SK-N-SH (cell line): ENCODE data around the gene SCD5. TPM values are rescaled to one million over a fixed set of nuclear protein-coding genes. Genes with fewer than 3 reads are reported as not detected.

ENCODE experiments used
- CTCF ChIA-PET: fragments of 300-600, 350-600 bp; formaldehyde crosslinking; extraction: SDS; loops from one replicate; lab custom pipeline; 2021; lab: Yijun Ruan, JAX
- POLR2A ChIA-PET: fragments of 350-600 bp; sonication (Branson Sonifier 250); formaldehyde crosslinking; extraction: SDS; loops from one replicate; lab custom pipeline; 2020; ENCODE audit warnings: antibody characterized with exemption, inconsistent platforms; lab: Yijun Ruan, JAX
- DNase-seq: peaks from one replicate; pipeline ENCODE4 v3.0.0; 2012
- H2AFZ ChIP-seq: fragments of 200-600 bp; sonication (generic); 2 replicates; pipeline ENCODE4 v1.8.1; 2016; ENCODE audit warnings: antibody characterized with exemption, mild to moderate bottlenecking, low read depth
- H3F3A ChIP-seq: fragments of 200-600 bp; sonication (generic); replicated peaks from 2 replicates; pipeline ENCODE3; 2016; ENCODE audit warnings: antibody characterized with exemption, mild to moderate bottlenecking; ENCODE audit not compliant: insufficient read depth
- H3K27ac ChIP-seq, 2 experiments: fragments of 200-500 bp in 1 of 2; fragments of 200-600 bp in 1 of 2; sonication (Bioruptor generic) in 1 of 2; sonication (generic), shearing (Covaris generic) in 1 of 2; 2 replicates each; pipeline versions ENCODE4 v1.5.1 to v1.6.1; 2014 to 2016; ENCODE audit warnings: low read depth in 2 of 2, inconsistent platforms in 1 of 2, low read length in 1 of 2, mild to moderate bottlenecking in 1 of 2, mixed read lengths in 1 of 2
- H3K27me3 ChIP-seq: fragments of 200-600 bp; sonication (generic), shearing (Covaris generic); 2 replicates; pipeline ENCODE4 v1.6.1; 2016; ENCODE audit warnings: mixed run types; ENCODE audit not compliant: insufficient read depth
- H3K36me3 ChIP-seq, 2 experiments: fragments of 200-500 bp in 1 of 2; fragments of 200-600 bp in 1 of 2; sonication (Bioruptor generic) in 1 of 2; sonication (generic) in 1 of 2; replicated peaks in 1 of 2; 2 replicates each; pipeline versions ENCODE3 to v1.5.1; 2014 to 2016; ENCODE audit warnings: low read length in 1 of 2, mild to moderate bottlenecking in 1 of 2; ENCODE audit not compliant: insufficient read depth in 2 of 2, control insufficient read depth in 1 of 2
- H3K4me1 ChIP-seq, 2 experiments: fragments of 200-500 bp in 1 of 2; fragments of 200-600 bp in 1 of 2; sonication (Bioruptor generic) in 1 of 2; sonication (generic), shearing (Covaris generic) in 1 of 2; 2 replicates each; pipeline versions ENCODE4 v1.5.1 to v1.6.1; 2014 to 2016; ENCODE audit warnings: low read depth in 1 of 2, low read length in 1 of 2, mixed run types in 1 of 2; ENCODE audit not compliant: insufficient read depth in 2 of 2, control insufficient read depth in 1 of 2
- H3K4me2 ChIP-seq: fragments of 200-600 bp; sonication (generic), shearing (Covaris generic); 2 replicates; pipeline ENCODE4 v1.6.1; 2017; ENCODE audit warnings: mixed run types
- H3K4me3 ChIP-seq, 2 experiments: fragments of 200-500 bp in 1 of 2; fragments of 200-600 bp in 1 of 2; sonication (Bioruptor generic) in 1 of 2; sonication (generic), shearing (Covaris generic) in 1 of 2; 2 replicates each; pipeline versions ENCODE4 v1.5.1 to v1.8.1; 2014 to 2016; ENCODE audit warnings: low read depth in 2 of 2, inconsistent platforms in 1 of 2, low read length in 1 of 2, mild to moderate bottlenecking in 1 of 2, mixed read lengths in 1 of 2, moderate library complexity in 1 of 2
- H3K79me2 ChIP-seq: fragments of 200-600 bp; sonication (generic); 2 replicates; pipeline ENCODE4 v1.8.1; 2017; ENCODE audit warnings: mild to moderate bottlenecking; ENCODE audit not compliant: insufficient read depth
- H3K9ac ChIP-seq: fragments of 200-600 bp; sonication (generic); 2 replicates; pipeline ENCODE4 v1.6.1; 2017; ENCODE audit warnings: mixed run types
- H3K9me2 ChIP-seq: fragments of 200-600 bp; sonication (generic); 2 replicates; pipeline ENCODE4 v1.6.1; 2017; ENCODE audit warnings: mixed run types
- H3K9me3 ChIP-seq: fragments of 200-600 bp; sonication (generic); 2 replicates; pipeline ENCODE4 v1.6.1; 2017; ENCODE audit warnings: mixed run types, mild to moderate bottlenecking, moderate library complexity
- H4K20me1 ChIP-seq: fragments of 200-600 bp; sonication (generic); 2 replicates; pipeline ENCODE4 v1.6.1; 2017; ENCODE audit warnings: mild to moderate bottlenecking, mixed run types; ENCODE audit not compliant: insufficient read depth
- CHD2 ChIP-seq: fragments of 150-350 bp; IDR thresholded peaks from 2 replicates; pipeline ENCODE4 v1.6.1; 2018; ENCODE audit warnings: low read length; ENCODE audit not compliant: partially characterized antibody
- ELF1 ChIP-seq: IDR thresholded peaks from 2 replicates; pipeline ENCODE4 v1.4.0; 2012
- EP300 ChIP-seq, 2 experiments: IDR thresholded peaks; 2 replicates each; pipeline versions ENCODE4 v1.4.0 to v1.6.1; 2012; ENCODE audit warnings: borderline replicate concordance in 1 of 2, low read depth in 1 of 2, low read length in 1 of 2
- FOSL2 ChIP-seq: IDR thresholded peaks from 2 replicates; pipeline ENCODE4 v1.4.0; 2012; ENCODE audit warnings: low read depth, mild to moderate bottlenecking, moderate library complexity, borderline replicate concordance
- FOXM1 ChIP-seq: IDR thresholded peaks from 2 replicates; pipeline ENCODE4 v1.4.0; 2012; ENCODE audit warnings: low read depth, mild to moderate bottlenecking
- JUND ChIP-seq: IDR thresholded peaks from 2 replicates; pipeline ENCODE4 v1.4.0; 2012
- MEF2A ChIP-seq: IDR thresholded peaks from 2 replicates; pipeline ENCODE4 v1.4.0; 2012; ENCODE audit warnings: low read depth, borderline replicate concordance
- MXI1 ChIP-seq: IDR thresholded peaks from 2 replicates; pipeline ENCODE4 v1.6.1; 2012; ENCODE audit warnings: mild to moderate bottlenecking, low read depth, low read length, improper control_type of control experiment
- NFIC ChIP-seq: IDR thresholded peaks from 2 replicates; pipeline ENCODE4 v1.4.0; 2012; ENCODE audit warnings: borderline replicate concordance
- NRF1 ChIP-seq: IDR thresholded peaks from 2 replicates; pipeline ENCODE4 v1.6.1; 2012; ENCODE audit warnings: low read depth, mild to moderate bottlenecking, low read length
- RCOR1 ChIP-seq: fragments of 150-350 bp; IDR thresholded peaks from 2 replicates; pipeline ENCODE4 v1.6.1; 2017; ENCODE audit warnings: antibody characterized with exemption, low read length
- RFX5 ChIP-seq: IDR thresholded peaks from 2 replicates; pipeline ENCODE4 v1.6.1; 2012; ENCODE audit warnings: mild to moderate bottlenecking, improper control_type of control experiment, low read length
- RXRA ChIP-seq: IDR thresholded peaks from 2 replicates; pipeline ENCODE4 v1.4.0; 2012; ENCODE audit warnings: low read depth, mild to moderate bottlenecking, borderline replicate concordance
- SIN3A ChIP-seq: IDR thresholded peaks from 2 replicates; pipeline ENCODE4 v1.6.1; 2012; ENCODE audit warnings: low read depth, mild to moderate bottlenecking, low read length, moderate library complexity, borderline replicate concordance
- SMC3 ChIP-seq: IDR thresholded peaks from 2 replicates; pipeline ENCODE4 v1.6.1; 2012; ENCODE audit warnings: low read depth, low read length, improper control_type of control experiment
- TCF12 ChIP-seq: IDR thresholded peaks from 2 replicates; pipeline ENCODE4 v1.4.0; 2012
- YY1 ChIP-seq: IDR thresholded peaks from 2 replicates; pipeline ENCODE4 v1.4.0; 2012; ENCODE audit warnings: low read depth, mild to moderate bottlenecking
- WGBS: methylation state at CpG from one replicate; pipeline ENCODE4 v1.1.6; 2017; ENCODE audit warnings: low lambda C conversion rate; 5-methylcytosine and 5-hydroxymethylcytosine counted together
- polyA plus RNA-seq, 3 experiments: library from polyadenylated mRNA; depleted of rRNA; stranded (reverse); fragments of >200 nt; gene quantifications; 2 replicates each; pipeline ENCODE4 v1.2.3, GENCODE V29; 2012
- TF ChIP-seq, protein P1 (sequence below): fragments of 200-600 bp; sonication (generic); IDR thresholded peaks from 2 replicates; pipeline ENCODE4 v1.6.1; 2017; ENCODE audit warnings: antibody characterized with exemption, mild to moderate bottlenecking, moderate library complexity
- TF ChIP-seq, protein P2 (sequence below): IDR thresholded peaks from 2 replicates; pipeline ENCODE4 v1.4.0; 2012; ENCODE audit warnings: low read depth
- TF ChIP-seq, protein P3 (sequence below): IDR thresholded peaks from 2 replicates; pipeline ENCODE4; 2012
- TF ChIP-seq, protein P4 (sequence below): IDR thresholded peaks from 2 replicates; pipeline ENCODE4 v1.6.1; 2012; ENCODE audit warnings: mild to moderate bottlenecking, low read depth, low read length, moderate library complexity
- TF ChIP-seq, protein P5 (sequence below): fragments of 150-350 bp; IDR thresholded peaks from 2 replicates; pipeline ENCODE4 v1.6.1; 2017; ENCODE audit warnings: antibody characterized with exemption, low read length, low read depth, borderline replicate concordance

SCD5 gene
- polyA plus RNA-seq, 1 of the 3 experiments (the other 2 are of a cell fraction) = 23.7 TPM

DNA sequence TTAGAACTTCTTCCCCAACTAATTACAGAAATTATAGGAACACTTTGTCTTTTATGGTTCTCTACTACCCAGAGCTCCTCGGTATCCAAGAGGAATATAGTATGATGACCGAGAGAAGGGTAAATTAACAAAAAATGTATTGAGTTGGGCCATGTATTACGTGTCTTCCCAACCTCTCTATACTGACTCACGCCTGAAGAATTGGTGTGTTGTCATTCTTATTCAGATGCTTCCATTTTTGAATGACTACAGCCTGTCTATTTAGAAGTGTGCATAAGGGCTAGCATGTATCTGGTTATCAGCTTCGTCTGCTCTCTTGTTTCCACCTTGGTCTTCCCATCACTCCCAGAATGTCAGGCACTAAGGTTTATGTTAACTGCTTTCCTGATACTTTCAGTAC, 24.5 kb upstream of the SCD5 start:
- Histone ChIP-seq H3F3A (peaks cover 46% of the 10 kb centered on the region), H3K9ac (no peak overlapping the region), H3K79me2 (peaks cover 15% of the 10 kb centered on the region; the same call in 1 of the 2 replicates), H3K36me3 (peaks cover 87 to 95% of the 10 kb centered on the region in 2 experiments), H3K27me3 (no peaks in the 10 kb centered on the region), H3K4me3 (no peak overlapping the region), H2AFZ (no peak overlapping the region), H3K4me2 (no peak overlapping the region), H3K4me1 (no peaks in the 10 kb centered on the region), H3K27ac (peak overlapping the region in 1 of 2 experiments; percentile 42; a peak in 3 of 4 replicates), H3K9me3 (no peaks in the 10 kb centered on the region), H4K20me1 (no peaks in the 10 kb centered on the region), H3K9me2 (no peaks in the 10 kb centered on the region)
- POLR2A ChIA-PET = no interaction called here
- WGBS = 78% methylated on average over 5 of the region's 5 CpGs
- no peak for DNase-seq
- TF ChIP-seq YY1 (no peak), SMC3 (no peak), JUND (no peak), RXRA (no peak), RCOR1 (no peak), RFX5 (no peak), SIN3A (no peak), MXI1 (no peak), FOXM1 (no peak), ELF1 (no peak), CHD2 (no peak)
- TF ChIP-seq, protein P1, sequence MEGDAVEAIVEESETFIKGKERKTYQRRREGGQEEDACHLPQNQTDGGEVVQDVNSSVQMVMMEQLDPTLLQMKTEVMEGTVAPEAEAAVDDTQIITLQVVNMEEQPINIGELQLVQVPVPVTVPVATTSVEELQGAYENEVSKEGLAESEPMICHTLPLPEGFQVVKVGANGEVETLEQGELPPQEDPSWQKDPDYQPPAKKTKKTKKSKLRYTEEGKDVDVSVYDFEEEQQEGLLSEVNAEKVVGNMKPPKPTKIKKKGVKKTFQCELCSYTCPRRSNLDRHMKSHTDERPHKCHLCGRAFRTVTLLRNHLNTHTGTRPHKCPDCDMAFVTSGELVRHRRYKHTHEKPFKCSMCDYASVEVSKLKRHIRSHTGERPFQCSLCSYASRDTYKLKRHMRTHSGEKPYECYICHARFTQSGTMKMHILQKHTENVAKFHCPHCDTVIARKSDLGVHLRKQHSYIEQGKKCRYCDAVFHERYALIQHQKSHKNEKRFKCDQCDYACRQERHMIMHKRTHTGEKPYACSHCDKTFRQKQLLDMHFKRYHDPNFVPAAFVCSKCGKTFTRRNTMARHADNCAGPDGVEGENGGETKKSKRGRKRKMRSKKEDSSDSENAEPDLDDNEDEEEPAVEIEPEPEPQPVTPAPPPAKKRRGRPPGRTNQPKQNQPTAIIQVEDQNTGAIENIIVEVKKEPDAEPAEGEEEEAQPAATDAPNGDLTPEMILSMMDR = no peak
- TF ChIP-seq, protein P2, sequence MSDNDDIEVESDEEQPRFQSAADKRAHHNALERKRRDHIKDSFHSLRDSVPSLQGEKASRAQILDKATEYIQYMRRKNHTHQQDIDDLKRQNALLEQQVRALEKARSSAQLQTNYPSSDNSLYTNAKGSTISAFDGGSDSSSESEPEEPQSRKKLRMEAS = no peak
- TF ChIP-seq, protein P3, sequence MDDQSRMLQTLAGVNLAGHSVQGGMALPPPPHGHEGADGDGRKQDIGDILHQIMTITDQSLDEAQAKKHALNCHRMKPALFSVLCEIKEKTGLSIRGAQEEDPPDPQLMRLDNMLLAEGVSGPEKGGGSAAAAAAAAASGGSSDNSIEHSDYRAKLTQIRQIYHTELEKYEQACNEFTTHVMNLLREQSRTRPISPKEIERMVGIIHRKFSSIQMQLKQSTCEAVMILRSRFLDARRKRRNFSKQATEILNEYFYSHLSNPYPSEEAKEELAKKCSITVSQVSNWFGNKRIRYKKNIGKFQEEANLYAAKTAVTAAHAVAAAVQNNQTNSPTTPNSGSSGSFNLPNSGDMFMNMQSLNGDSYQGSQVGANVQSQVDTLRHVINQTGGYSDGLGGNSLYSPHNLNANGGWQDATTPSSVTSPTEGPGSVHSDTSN = no peak
- CTCF ChIA-PET = interaction anchor here (1.3 kb wide), 1 partner anchor 10 kb away, joined by 3 read pairs; no protein-coding TSS in a partner anchor

DNA sequence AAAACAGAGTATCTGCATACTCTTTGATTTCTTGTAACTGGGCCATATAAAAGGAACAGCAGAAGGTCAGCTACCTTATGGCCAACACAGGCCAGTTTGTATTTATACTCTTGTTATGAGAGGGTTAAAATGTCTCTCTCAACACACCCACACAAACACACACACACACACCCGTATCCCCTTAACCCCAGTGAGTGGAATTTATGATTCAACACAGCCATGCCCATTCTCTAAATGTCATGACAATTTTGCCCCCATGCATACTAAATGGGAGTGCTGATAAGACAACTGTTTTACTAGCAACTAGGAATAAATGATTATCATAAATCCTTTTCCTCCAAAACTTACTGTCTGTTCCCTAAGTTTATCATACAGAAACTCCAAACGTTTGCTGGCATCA, 22.1 kb upstream of the SCD5 start:
- no peak overlapping the region for H3K9ac ChIP-seq
- H3K27me3 ChIP-seq = no peaks in the 10 kb centered on the region
- DNase-seq = no peak
- no peaks in the 10 kb centered on the region for H3K4me1 ChIP-seq
- 51% methylated on average over 2 of the region's 2 CpGs for WGBS
- no peak overlapping the region for H2AFZ ChIP-seq
- CTCF ChIA-PET = interaction anchor here (1.0 kb wide), 1 partner anchor 99 kb away, joined by 4 read pairs; no protein-coding TSS in a partner anchor
- H3K79me2 ChIP-seq = peaks cover 13% of the 10 kb centered on the region; the same call in 1 of the 2 replicates
- POLR2A ChIA-PET = no interaction called here
- H3K9me2 ChIP-seq = no peaks in the 10 kb centered on the region
- H3K36me3 ChIP-seq = peaks cover 69 to 85% of the 10 kb centered on the region in 2 experiments
- H3K9me3 ChIP-seq = no peaks in the 10 kb centered on the region
- no peak overlapping the region for H3K4me3 ChIP-seq
- H3F3A ChIP-seq = peaks cover 58% of the 10 kb centered on the region
- H4K20me1 ChIP-seq = no peaks in the 10 kb centered on the region
- no peak overlapping the region for H3K27ac ChIP-seq
- no peak overlapping the region for H3K4me2 ChIP-seq
- no peak for TF ChIP-seq MEF2A
- no peak for TF ChIP-seq JUND
- TF ChIP-seq YY1 = no peak
- no peak for TF ChIP-seq FOXM1
- no peak for TF ChIP-seq EP300 (IDR thresholded peaks at IDR 0.05; ENCODE audit: borderline replicate concordance in 1 of 2, low read depth in 1 of 2, low read length in 1 of 2)
- TF ChIP-seq, protein P4, sequence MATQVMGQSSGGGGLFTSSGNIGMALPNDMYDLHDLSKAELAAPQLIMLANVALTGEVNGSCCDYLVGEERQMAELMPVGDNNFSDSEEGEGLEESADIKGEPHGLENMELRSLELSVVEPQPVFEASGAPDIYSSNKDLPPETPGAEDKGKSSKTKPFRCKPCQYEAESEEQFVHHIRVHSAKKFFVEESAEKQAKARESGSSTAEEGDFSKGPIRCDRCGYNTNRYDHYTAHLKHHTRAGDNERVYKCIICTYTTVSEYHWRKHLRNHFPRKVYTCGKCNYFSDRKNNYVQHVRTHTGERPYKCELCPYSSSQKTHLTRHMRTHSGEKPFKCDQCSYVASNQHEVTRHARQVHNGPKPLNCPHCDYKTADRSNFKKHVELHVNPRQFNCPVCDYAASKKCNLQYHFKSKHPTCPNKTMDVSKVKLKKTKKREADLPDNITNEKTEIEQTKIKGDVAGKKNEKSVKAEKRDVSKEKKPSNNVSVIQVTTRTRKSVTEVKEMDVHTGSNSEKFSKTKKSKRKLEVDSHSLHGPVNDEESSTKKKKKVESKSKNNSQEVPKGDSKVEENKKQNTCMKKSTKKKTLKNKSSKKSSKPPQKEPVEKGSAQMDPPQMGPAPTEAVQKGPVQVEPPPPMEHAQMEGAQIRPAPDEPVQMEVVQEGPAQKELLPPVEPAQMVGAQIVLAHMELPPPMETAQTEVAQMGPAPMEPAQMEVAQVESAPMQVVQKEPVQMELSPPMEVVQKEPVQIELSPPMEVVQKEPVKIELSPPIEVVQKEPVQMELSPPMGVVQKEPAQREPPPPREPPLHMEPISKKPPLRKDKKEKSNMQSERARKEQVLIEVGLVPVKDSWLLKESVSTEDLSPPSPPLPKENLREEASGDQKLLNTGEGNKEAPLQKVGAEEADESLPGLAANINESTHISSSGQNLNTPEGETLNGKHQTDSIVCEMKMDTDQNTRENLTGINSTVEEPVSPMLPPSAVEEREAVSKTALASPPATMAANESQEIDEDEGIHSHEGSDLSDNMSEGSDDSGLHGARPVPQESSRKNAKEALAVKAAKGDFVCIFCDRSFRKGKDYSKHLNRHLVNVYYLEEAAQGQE = no peak
- TF ChIP-seq SIN3A = no peak
- TF ChIP-seq NRF1 = no peak
- TF ChIP-seq FOSL2 = no peak
- TF ChIP-seq, protein P5, sequence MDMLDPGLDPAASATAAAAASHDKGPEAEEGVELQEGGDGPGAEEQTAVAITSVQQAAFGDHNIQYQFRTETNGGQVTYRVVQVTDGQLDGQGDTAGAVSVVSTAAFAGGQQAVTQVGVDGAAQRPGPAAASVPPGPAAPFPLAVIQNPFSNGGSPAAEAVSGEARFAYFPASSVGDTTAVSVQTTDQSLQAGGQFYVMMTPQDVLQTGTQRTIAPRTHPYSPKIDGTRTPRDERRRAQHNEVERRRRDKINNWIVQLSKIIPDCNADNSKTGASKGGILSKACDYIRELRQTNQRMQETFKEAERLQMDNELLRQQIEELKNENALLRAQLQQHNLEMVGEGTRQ = no peak
- TF ChIP-seq TCF12 = no peak
- no peak for TF ChIP-seq NFIC
